Measurements from ENCODE around the gene ENGASE.

Gene ENGASE

DNA sequence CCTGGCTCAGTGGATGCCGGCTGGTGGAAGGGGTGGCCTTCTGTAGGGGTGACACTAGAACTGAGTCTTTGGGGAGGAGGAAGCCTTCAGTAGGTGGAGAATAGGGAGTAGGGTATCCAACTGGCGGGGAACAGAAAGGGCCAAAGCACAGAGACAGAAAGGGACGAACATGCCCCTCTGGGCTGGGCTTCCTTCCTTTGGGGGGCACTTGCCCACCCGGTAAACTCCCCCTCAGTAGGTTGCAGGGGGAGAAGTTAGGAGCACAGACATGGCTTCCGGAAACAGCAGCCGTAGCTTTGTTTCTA lies 774 bp downstream of the ENGASE start:
- peak overlapping the region; percentile 94 for H2AFZ ChIP-seq (ENCODE audit: low read length)
- H3K27me3 ChIP-seq (ENCODE audit: insufficient read depth, low read length, poor library complexity, severe bottlenecking): no peaks in the 10 kb centered on the region
- H3K9me3 ChIP-seq (ENCODE audit: insufficient read depth, low read depth, low read length): no peaks in the 10 kb centered on the region
- H3K4me3 ChIP-seq (ENCODE audit: low read length, poor library complexity, severe bottlenecking): peak overlapping the region; percentile 77
- H3K9me2 ChIP-seq (replicated peaks; ENCODE audit: low read depth, low read length): no peaks in the 10 kb centered on the region
- no peaks in the 10 kb centered on the region for H3F3A ChIP-seq (ENCODE audit: low read depth)
- peak overlapping the region; percentile 72 for H3K4me2 ChIP-seq (ENCODE audit: low read depth, low read length, poor library complexity, severe bottlenecking)
- peaks cover 15% of the 10 kb centered on the region for H3K4me1 ChIP-seq (ENCODE audit: insufficient read depth, low read length, poor library complexity, severe bottlenecking)
- H3K36me3 ChIP-seq (ENCODE audit: insufficient read depth, low read length): peaks cover 9% of the 10 kb centered on the region; the same call in 1 of the 2 replicates
- TF ChIP-seq, protein P1, sequence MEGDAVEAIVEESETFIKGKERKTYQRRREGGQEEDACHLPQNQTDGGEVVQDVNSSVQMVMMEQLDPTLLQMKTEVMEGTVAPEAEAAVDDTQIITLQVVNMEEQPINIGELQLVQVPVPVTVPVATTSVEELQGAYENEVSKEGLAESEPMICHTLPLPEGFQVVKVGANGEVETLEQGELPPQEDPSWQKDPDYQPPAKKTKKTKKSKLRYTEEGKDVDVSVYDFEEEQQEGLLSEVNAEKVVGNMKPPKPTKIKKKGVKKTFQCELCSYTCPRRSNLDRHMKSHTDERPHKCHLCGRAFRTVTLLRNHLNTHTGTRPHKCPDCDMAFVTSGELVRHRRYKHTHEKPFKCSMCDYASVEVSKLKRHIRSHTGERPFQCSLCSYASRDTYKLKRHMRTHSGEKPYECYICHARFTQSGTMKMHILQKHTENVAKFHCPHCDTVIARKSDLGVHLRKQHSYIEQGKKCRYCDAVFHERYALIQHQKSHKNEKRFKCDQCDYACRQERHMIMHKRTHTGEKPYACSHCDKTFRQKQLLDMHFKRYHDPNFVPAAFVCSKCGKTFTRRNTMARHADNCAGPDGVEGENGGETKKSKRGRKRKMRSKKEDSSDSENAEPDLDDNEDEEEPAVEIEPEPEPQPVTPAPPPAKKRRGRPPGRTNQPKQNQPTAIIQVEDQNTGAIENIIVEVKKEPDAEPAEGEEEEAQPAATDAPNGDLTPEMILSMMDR (conservative IDR thresholded peaks at IDR 0.05; ENCODE audit: low read length): no peak
- no peak for TF ChIP-seq EZH2phosphoT487 (IDR thresholded peaks at IDR 0.05; ENCODE audit: borderline replicate concordance)
- H3K9ac ChIP-seq (ENCODE audit: low read depth, low read length, poor library complexity, severe bottlenecking): peak overlapping the region; percentile 79
- H4K20me1 ChIP-seq (ENCODE audit: insufficient read depth, low read length, poor library complexity, severe bottlenecking): peaks cover 4% of the 10 kb centered on the region
- peaks cover 11% of the 10 kb centered on the region; the same call in 1 of the 2 replicates for H3K79me2 ChIP-seq (ENCODE audit: insufficient read depth, low read length)

DNA sequence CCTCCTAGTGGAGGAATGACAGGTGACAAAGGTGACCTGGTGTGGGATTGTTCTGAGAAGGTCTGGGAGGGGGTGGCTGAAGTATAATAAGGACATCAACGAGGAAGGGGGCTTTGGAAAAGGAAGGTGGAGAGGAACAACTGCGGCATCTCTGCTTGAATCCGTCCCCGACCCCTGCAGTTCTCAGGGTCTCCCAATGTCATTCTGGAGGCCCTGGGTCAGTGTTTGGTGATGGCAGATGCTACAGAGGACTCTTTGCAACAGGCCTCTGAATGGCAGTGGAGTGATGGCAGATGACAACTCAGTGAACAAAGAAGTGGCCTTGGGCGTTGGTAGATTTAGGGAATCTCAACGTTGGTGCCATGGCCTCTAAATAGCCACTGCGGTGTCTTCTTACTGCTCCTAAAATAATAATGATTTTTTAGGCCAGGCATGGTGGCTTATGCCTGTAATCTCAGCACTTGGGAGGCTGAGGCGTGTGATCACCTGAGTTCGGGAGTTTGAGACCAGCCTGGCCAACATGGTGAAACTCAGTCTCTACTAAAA lies 1.3 kb downstream of the ENGASE start:
- no peaks in the 10 kb centered on the region for H3K27me3 ChIP-seq (ENCODE audit: insufficient read depth, low read length, poor library complexity, severe bottlenecking)
- peak overlapping the region; percentile 77 for H3K4me3 ChIP-seq (ENCODE audit: low read length, poor library complexity, severe bottlenecking)
- peak overlapping the region; percentile 72 for H3K4me2 ChIP-seq (ENCODE audit: low read depth, low read length, poor library complexity, severe bottlenecking)
- H3F3A ChIP-seq (ENCODE audit: low read depth): no peaks in the 10 kb centered on the region
- no peaks in the 10 kb centered on the region for H3K9me2 ChIP-seq (replicated peaks; ENCODE audit: low read depth, low read length)
- peaks cover 4% of the 10 kb centered on the region for H4K20me1 ChIP-seq (ENCODE audit: insufficient read depth, low read length, poor library complexity, severe bottlenecking)
- no peak for TF ChIP-seq EZH2phosphoT487 (IDR thresholded peaks at IDR 0.05; ENCODE audit: borderline replicate concordance)
- TF ChIP-seq, protein P1 (conservative IDR thresholded peaks at IDR 0.05; ENCODE audit: low read length): no peak
- peaks cover 11% of the 10 kb centered on the region; the same call in 1 of the 2 replicates for H3K79me2 ChIP-seq (ENCODE audit: insufficient read depth, low read length)
- H3K9me3 ChIP-seq (ENCODE audit: insufficient read depth, low read depth, low read length): no peaks in the 10 kb centered on the region
- peak overlapping the region; percentile 94; the same call in 1 of the 2 replicates for H2AFZ ChIP-seq (ENCODE audit: low read length)
- peaks cover 15% of the 10 kb centered on the region for H3K4me1 ChIP-seq (ENCODE audit: insufficient read depth, low read length, poor library complexity, severe bottlenecking)
- H3K36me3 ChIP-seq (ENCODE audit: insufficient read depth, low read length): peaks cover 14% of the 10 kb centered on the region; the same call in 1 of the 2 replicates
- H3K9ac ChIP-seq (ENCODE audit: low read depth, low read length, poor library complexity, severe bottlenecking): peak overlapping the region; percentile 79

DNA sequence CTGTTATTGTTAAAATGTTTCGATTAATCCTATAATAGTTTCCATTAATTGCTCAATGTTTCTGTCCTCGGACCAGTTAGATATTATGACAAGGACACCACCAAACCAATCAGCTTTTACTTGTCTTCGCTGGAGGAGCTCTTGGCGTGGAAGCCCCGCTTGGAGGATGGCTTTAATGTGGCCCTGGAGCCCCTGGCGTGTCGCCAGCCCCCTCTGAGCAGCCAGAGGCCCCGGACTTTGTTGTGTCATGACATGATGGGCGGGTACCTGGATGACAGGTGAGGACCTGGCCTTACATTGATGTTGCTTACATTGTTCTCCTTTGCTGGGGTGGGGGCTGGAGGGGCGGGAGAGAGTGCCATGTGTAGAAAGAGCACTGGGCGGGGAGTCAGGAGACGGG lies 3.0 kb downstream of the ENGASE start:
- Histone ChIP-seq H4K20me1 (ENCODE audit: insufficient read depth, low read length, poor library complexity, severe bottlenecking) (peaks cover 4% of the 10 kb centered on the region), H3K9ac (ENCODE audit: low read depth, low read length, poor library complexity, severe bottlenecking) (no peak overlapping the region), H3K4me3 (ENCODE audit: low read length, poor library complexity, severe bottlenecking) (no peak overlapping the region), H3K9me2 (replicated peaks; ENCODE audit: low read depth, low read length) (no peaks in the 10 kb centered on the region), H2AFZ (ENCODE audit: low read length) (no peak overlapping the region), H3K27me3 (ENCODE audit: insufficient read depth, low read length, poor library complexity, severe bottlenecking) (no peaks in the 10 kb centered on the region), H3K4me2 (ENCODE audit: low read depth, low read length, poor library complexity, severe bottlenecking) (no peak overlapping the region), H3K4me1 (ENCODE audit: insufficient read depth, low read length, poor library complexity, severe bottlenecking) (peaks cover 15% of the 10 kb centered on the region), H3K36me3 (ENCODE audit: insufficient read depth, low read length) (peaks cover 14% of the 10 kb centered on the region; the same call in 1 of the 2 replicates), H3K9me3 (ENCODE audit: insufficient read depth, low read depth, low read length) (no peaks in the 10 kb centered on the region), H3K79me2 (ENCODE audit: insufficient read depth, low read length) (peaks cover 11% of the 10 kb centered on the region; the same call in 1 of the 2 replicates), H3F3A (ENCODE audit: low read depth) (no peaks in the 10 kb centered on the region)
- TF ChIP-seq EZH2phosphoT487 (IDR thresholded peaks at IDR 0.05; ENCODE audit: borderline replicate concordance): no peak
- TF ChIP-seq, protein P1 (conservative IDR thresholded peaks at IDR 0.05; ENCODE audit: low read length): no peak
